HepG2 (cell line): ENCODE measurements around the gene CDC14B. TPM values are rescaled to one million over a fixed set of nuclear protein-coding genes. Genes with fewer than 3 reads are reported as not detected.
"Not testable (repeated sequence)": the region's sequence is repeated elsewhere in the genome, so short reads cannot be mapped to it uniquely, and the experiment has no call there.

Source experiments
- ATAC-seq: fragments of 200-7000 bp; cut with Tn5 transposase; 3 replicates; pipeline ENCODE4 v1.9.1; 2020; ENCODE audit warnings: mild to moderate bottlenecking, moderate library complexity
- BruUV-seq: library from RNA; stranded (reverse); fragments of 400-500 nt; replicated peaks from 2 replicates; lab custom pipeline; 2021; lab: Mats Ljungman, UMichigan
- CTCF ChIA-PET: fragments of 300-600 bp; formaldehyde crosslinking; extraction: SDS; loops from one replicate; lab custom pipeline; 2021; ENCODE audit warnings: low total read pairs, inconsistent platforms, low intra/inter-chr PET ratio; lab: Yijun Ruan, JAX
- POLR2A ChIA-PET: fragments of 350-600 bp; sonication (Branson Sonifier 250); formaldehyde crosslinking; loops from one replicate; lab custom pipeline; 2020; ENCODE audit warnings: antibody characterized with exemption, inconsistent platforms; lab: Yijun Ruan, JAX
- DNase-seq: peaks from one replicate; pipeline ENCODE4 v3.0.0-alpha.2; 2015; ENCODE audit warnings: low spot score
- FAIRE-seq: peaks from 3 replicates; lab custom pipeline; 2011; peaks lifted over from hg19 to GRCh38; lab: Jason Lieb, UNC
- H2AFZ ChIP-seq: one replicate; pipeline ENCODE4 v1.6.1; 2011; ENCODE audit warnings: low read length, inconsistent platforms
- H3K27ac ChIP-seq: fragments of 300-600 bp; 3 replicates; pipeline ENCODE4 v1.8.0; 2011; ENCODE audit warnings: mixed run types, mild to moderate bottlenecking, mixed read lengths, low read length, inconsistent platforms; ENCODE audit not compliant: insufficient read depth; ENCODE audit errors: extremely low read length
- H3K27me3 ChIP-seq, 2 experiments: fragments of 200-600 bp in 1 of 2; 2 replicates in 1 of 2; 3 replicates in 1 of 2; pipeline versions ENCODE4 v1.6.0 to v1.8.0; 2011; ENCODE audit warnings: low read length in 2 of 2, mild to moderate bottlenecking in 2 of 2, moderate library complexity in 2 of 2, inconsistent platforms in 1 of 2; ENCODE audit not compliant: insufficient read depth in 2 of 2, control insufficient read depth in 1 of 2
- H3K36me3 ChIP-seq, 2 experiments: fragments of 200-600 bp in 1 of 2; replicated peaks in 1 of 2; 2 replicates in 1 of 2; 3 replicates in 1 of 2; pipeline versions ENCODE4 v1.5.1 to v1.8.0; 2011; ENCODE audit warnings: low read length in 2 of 2, inconsistent platforms in 1 of 2; ENCODE audit not compliant: insufficient read depth in 2 of 2, control insufficient read depth in 1 of 2
- H3K4me1 ChIP-seq: 2 replicates; pipeline ENCODE4 v1.5.1; 2012; ENCODE audit warnings: low read length, inconsistent platforms; ENCODE audit not compliant: insufficient read depth
- H3K4me2 ChIP-seq: 2 replicates; pipeline ENCODE4 v1.6.0; 2011; ENCODE audit warnings: low read depth, low read length, inconsistent platforms
- H3K4me3 ChIP-seq, 3 experiments: fragments of 200-600 bp in 1 of 3; sonication (generic), shearing (Covaris generic) in 1 of 3; replicated peaks in 1 of 3; 2 replicates each; pipeline ENCODE4 v1.5.1; 2011 to 2016; ENCODE audit warnings: low read length in 3 of 3, inconsistent platforms in 2 of 3, low read depth in 2 of 3, mild to moderate bottlenecking in 2 of 3, control low read depth in 1 of 3, mixed read lengths in 1 of 3; ENCODE audit not compliant: insufficient read depth in 1 of 3
- H3K79me2 ChIP-seq: one replicate; pipeline ENCODE4 v1.6.1; 2011; ENCODE audit warnings: low read length, inconsistent platforms; ENCODE audit not compliant: insufficient read depth
- H3K9ac ChIP-seq: 2 replicates; pipeline ENCODE4 v1.6.0; 2011; ENCODE audit warnings: mild to moderate bottlenecking, low read depth, low read length, inconsistent platforms; ENCODE audit not compliant: insufficient read depth
- H3K9me3 ChIP-seq: 2 replicates; pipeline ENCODE4 v1.5.1; 2012; ENCODE audit warnings: mild to moderate bottlenecking, low read length
- H4K20me1 ChIP-seq: 2 replicates; pipeline ENCODE4 v1.6.0; 2011; ENCODE audit warnings: inconsistent platforms, mild to moderate bottlenecking, low read length, moderate library complexity; ENCODE audit not compliant: insufficient read depth
- ATF7 ChIP-seq, 2 experiments: fragments of 450-650 bp in 1 of 2; sonication (generic) in 1 of 2; formaldehyde crosslinking in 1 of 2; IDR thresholded peaks; 2 replicates each; pipeline versions ENCODE4 v1.4.0 to v1.6.1; 2016 to 2020; ENCODE audit warnings: antibody characterized with exemption in 1 of 2, mild to moderate bottlenecking in 1 of 2, missing genetic modification reagents in 1 of 2
- RBAK ChIP-seq: sonication (generic); formaldehyde crosslinking; IDR thresholded peaks from 2 replicates; pipeline ENCODE4 v1.5.1; 2020; ENCODE audit warnings: mild to moderate bottlenecking, missing genetic modification reagents
- ZNF605 ChIP-seq: sonication (generic); formaldehyde crosslinking; IDR thresholded peaks from 2 replicates; pipeline ENCODE4 v1.8.0; 2022; ENCODE audit warnings: mild to moderate bottlenecking, missing genetic modification reagents
- WGBS: methylation state at CpG from one replicate; pipeline ENCODE4 v1.1.6; 2017; ENCODE audit warnings: low lambda C conversion rate; 5-methylcytosine and 5-hydroxymethylcytosine counted together
- in situ Hi-C: cut with HindIII; loops from 2 replicates; pipeline ENCODE4 v1.10.0; 2017; ENCODE audit warnings: low pct_unique_long_range_greater_than_20kb; ENCODE audit not compliant: extremely low pct_ligation_motif_present
- intact Hi-C: fragments of 100-400 bp; cut with micrococcal nuclease; formaldehyde crosslinking; loops from one replicate; pipeline ENCODE4 v1.10.0; 2022; ENCODE audit not compliant: unreplicated experiment
- polyA plus RNA-seq, 8 experiments: library from polyadenylated mRNA; depleted of rRNA in 3 of 8; stranded (reverse) in 7 of 8; unstranded in 1 of 8; fragments of >200 nt; fragmentation: Illumina TruSeq in 4 of 8; extraction: Trizol in 4 of 8; gene quantifications; 2 replicates each; pipeline versions ENCODE4 v1.2.1 to v1.2.3, GENCODE V29; 2011 to 2016; ENCODE audit warnings: low read depth in 4 of 8, missing spikeins in 1 of 8, mixed read lengths in 1 of 8; ENCODE audit not compliant: insufficient read depth in 1 of 8
- total RNA-seq, 5 experiments: library from RNA; depleted of rRNA; stranded (reverse); fragments of >200 nt; fragmentation: Illumina TruSeq; extraction: Trizol; gene quantifications; 2 replicates each; pipeline ENCODE4 v1.2.3, GENCODE V29; 2016; ENCODE audit warnings: low read depth in 1 of 5

CDC14B gene
- total and polyA plus RNA-seq, 2 of the 13 experiments (the other 11 are each of a cell fraction or from before 2014, with no cell fraction given), result 25.8 to 33.3 TPM

GRCh38 chr9:96550659-96551058, 69.0 kb downstream of the CDC14B start:
- POLR2A ChIA-PET, result no interaction called here
- TF ChIP-seq ATF7 (IDR thresholded peaks at IDR 0.05) (peak; percentile 89), ATF7 (CRISPR knock-in tag; IDR thresholded peaks at IDR 0.05) (no peak), ZNF605 (CRISPR knock-in tag) (no peak), RBAK (no peak)
- Histone ChIP-seq H3K4me1 (peaks cover 20% of the 10 kb centered on the region), H3K27me3 (no peaks in the 10 kb centered on the region), H3K9ac (no peak overlapping the region), H2AFZ (no peak overlapping the region), H3K9me3 (no peaks in the 10 kb centered on the region), H3K4me2 (no peak overlapping the region), H3K4me3 (no peak overlapping the region), H3K36me3 (peaks cover 1 to 26% of the 10 kb centered on the region in 2 experiments; a peak in 1 of 5 replicates), H4K20me1 (no peaks in the 10 kb centered on the region), H3K27ac (no peak overlapping the region), H3K79me2 (peaks cover 4% of the 10 kb centered on the region)
- FAIRE-seq (no peak), ATAC-seq (no peak), DNase-seq (no peak)
- intact Hi-C loops, result no loop called here
- in situ Hi-C loops, result no loop called here
- no TSS peak for BruUV-seq
- CTCF ChIA-PET, result no interaction called here
- 92% methylated on average over 4 of the region's 4 CpGs for WGBS

- H3K36me3 ChIP-seq, result peaks cover 0 to 11% of the 10 kb centered on the region in 2 experiments; a peak in 3 of 5 replicates
- CTCF ChIA-PET, result interaction anchor here (0.6 kb wide), 1 partner anchor 123 kb away, joined by 3 read pairs; no protein-coding TSS in a partner anchor
- WGBS, result 99% methylated on average over 15 of the region's 15 CpGs
- H3K4me3 ChIP-seq, POLR2A ChIA-PET, intact Hi-C loops, H3K27me3 ChIP-seq, H3K9ac ChIP-seq, H3K27ac ChIP-seq, H4K20me1 ChIP-seq, in situ Hi-C loops, FAIRE-seq, H3K4me1 ChIP-seq, H2AFZ ChIP-seq, ATAC-seq, H3K9me3 ChIP-seq, H3K79me2 ChIP-seq, DNase-seq, BruUV-seq, H3K4me2 ChIP-seq: not testable (repeated sequence)
Measured at GRCh38 chr9:96543131-96543530, 76.5 kb downstream of the CDC14B start.
